Measurements from ENCODE around the gene GFY. TPM values are rescaled to one million over a fixed set of nuclear protein-coding genes. Genes with fewer than 3 reads are reported as not detected.
A peak's percentile ranks its signal among the peaks of the same experiment; 100 is the strongest.

Gene GFY
- polyA plus RNA-seq, 2 donors, result not detected

GRCh38 chr19:49417088-49417487 is 8.1 kb upstream of the GFY start:
- WGBS, 2 donors, result 59 to 62% methylated on average over 7 of the region's 7 CpGs
- Histone ChIP-seq H3K27ac (ENCODE audit: low read depth in 2 of 2, low read length in 1 of 2) (no peak overlapping the region), H3K27me3 (ENCODE audit: control insufficient read depth in 1 of 2, insufficient read depth in 2 of 2, low read length in 2 of 2) (peaks cover 0 to 2% of the 10 kb centered on the region in 2 donors), H3K4me3 (ENCODE audit: low read depth in 1 of 2, low read length in 2 of 2) (no peak overlapping the region), H3K4me1 (ENCODE audit: control insufficient read depth in 2 of 2, insufficient read depth in 2 of 2, low read length in 1 of 2) (peaks cover 0 to 4% of the 10 kb centered on the region in 2 donors), H3K9me3 (ENCODE audit: control insufficient read depth in 2 of 2, insufficient read depth in 1 of 2, low read depth in 1 of 2, low read length in 1 of 2) (no peaks in the 10 kb centered on the region), H3K36me3 (ENCODE audit: control insufficient read depth in 2 of 2, insufficient read depth in 2 of 2, low read length in 1 of 2) (no peaks in the 10 kb centered on the region)

GRCh38 chr19:49418511-49418910 is 6.7 kb upstream of the GFY start:
- WGBS, 2 donors, result 77 to 79% methylated on average over 5 of the region's 5 CpGs
- peaks cover 0 to 16% of the 10 kb centered on the region in 2 donors for H3K27me3 ChIP-seq (ENCODE audit: control insufficient read depth in 1 of 2, insufficient read depth in 2 of 2, low read length in 2 of 2)
- no peak overlapping the region for H3K27ac ChIP-seq (ENCODE audit: low read depth in 2 of 2, low read length in 1 of 2)
- peaks cover 2 to 10% of the 10 kb centered on the region in 2 donors for H3K4me1 ChIP-seq (ENCODE audit: control insufficient read depth in 2 of 2, insufficient read depth in 2 of 2, low read length in 1 of 2)
- no peaks in the 10 kb centered on the region for H3K36me3 ChIP-seq (ENCODE audit: control insufficient read depth in 2 of 2, insufficient read depth in 2 of 2, low read length in 1 of 2)
- H3K4me3 ChIP-seq (ENCODE audit: low read depth in 1 of 2, low read length in 2 of 2), result no peak overlapping the region
- no peaks in the 10 kb centered on the region for H3K9me3 ChIP-seq (ENCODE audit: control insufficient read depth in 2 of 2, insufficient read depth in 1 of 2, low read depth in 1 of 2, low read length in 1 of 2)

DNA sequence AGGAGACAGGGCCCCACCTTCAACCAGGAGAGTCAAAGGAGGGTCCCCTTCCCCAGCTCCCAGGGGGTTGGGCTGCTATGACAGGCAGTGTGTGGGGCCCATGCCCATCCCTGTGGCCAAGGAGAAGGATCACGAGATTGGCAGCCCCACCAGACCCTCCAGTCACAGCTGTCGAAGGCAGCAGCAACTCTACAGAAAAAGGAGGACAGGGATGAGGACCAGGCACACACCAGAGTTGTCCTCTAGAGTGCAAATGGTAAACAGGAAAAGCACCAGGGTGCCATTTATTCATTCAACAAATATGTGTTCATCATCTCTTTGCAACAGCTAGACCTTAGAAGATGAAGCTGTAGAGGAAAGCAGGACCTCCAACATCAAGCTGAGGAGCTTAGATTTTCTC is 6.0 kb upstream of the GFY start:
- 76 to 77% methylated on average over 2 of the region's 2 CpGs for WGBS, 2 donors
- Histone ChIP-seq H3K4me1 (ENCODE audit: control insufficient read depth in 2 of 2, insufficient read depth in 2 of 2, low read length in 1 of 2) (peaks cover 2 to 10% of the 10 kb centered on the region in 2 donors), H3K27me3 (ENCODE audit: control insufficient read depth in 1 of 2, insufficient read depth in 2 of 2, low read length in 2 of 2) (peaks cover 0 to 19% of the 10 kb centered on the region in 2 donors), H3K9me3 (ENCODE audit: control insufficient read depth in 2 of 2, insufficient read depth in 1 of 2, low read depth in 1 of 2, low read length in 1 of 2) (no peaks in the 10 kb centered on the region), H3K36me3 (ENCODE audit: control insufficient read depth in 2 of 2, insufficient read depth in 2 of 2, low read length in 1 of 2) (no peaks in the 10 kb centered on the region), H3K27ac (ENCODE audit: low read depth in 2 of 2, low read length in 1 of 2) (no peak overlapping the region), H3K4me3 (ENCODE audit: low read depth in 1 of 2, low read length in 2 of 2) (no peak overlapping the region)

DNA sequence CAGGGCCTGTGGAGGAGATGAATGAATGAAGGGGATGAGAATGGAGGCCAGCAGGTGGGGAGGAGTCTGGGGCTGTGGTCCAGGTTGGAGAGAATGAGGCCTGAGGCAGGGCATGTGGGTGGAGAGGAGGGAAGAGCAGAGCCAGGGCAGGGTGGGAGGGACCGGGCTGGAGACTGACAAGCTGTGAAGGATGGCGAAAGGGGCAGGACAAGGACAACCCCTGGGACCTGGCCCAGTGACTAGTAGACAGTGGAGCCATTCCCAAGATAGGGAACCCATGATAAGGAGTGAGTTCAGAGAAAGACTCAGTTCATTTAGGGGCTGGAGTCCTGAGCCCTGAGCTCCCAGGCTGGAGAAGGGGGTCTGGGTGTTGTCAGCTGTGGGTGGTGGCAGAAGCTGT is 5.0 kb upstream of the GFY start:
- no peaks in the 10 kb centered on the region for H3K9me3 ChIP-seq (ENCODE audit: control insufficient read depth in 2 of 2, insufficient read depth in 1 of 2, low read depth in 1 of 2, low read length in 1 of 2)
- H3K27me3 ChIP-seq (ENCODE audit: control insufficient read depth in 1 of 2, insufficient read depth in 2 of 2, low read length in 2 of 2), result peaks cover 0 to 25% of the 10 kb centered on the region in 2 donors
- no peak overlapping the region for H3K27ac ChIP-seq (ENCODE audit: low read depth in 2 of 2, low read length in 1 of 2)
- H3K36me3 ChIP-seq (ENCODE audit: control insufficient read depth in 2 of 2, insufficient read depth in 2 of 2, low read length in 1 of 2), result no peaks in the 10 kb centered on the region
- H3K4me3 ChIP-seq (ENCODE audit: low read depth in 1 of 2, low read length in 2 of 2), result no peak overlapping the region
- peaks cover 2 to 10% of the 10 kb centered on the region in 2 donors for H3K4me1 ChIP-seq (ENCODE audit: control insufficient read depth in 2 of 2, insufficient read depth in 2 of 2, low read length in 1 of 2)
- 73 to 94% methylated on average over 2 of the region's 2 CpGs for WGBS, 2 donors

GRCh38 chr19:49421039-49421877 is 3.9 kb upstream of the GFY start:
- no peak overlapping the region for H3K27ac ChIP-seq (ENCODE audit: low read depth in 2 of 2, low read length in 1 of 2)
- peaks cover 0 to 27% of the 10 kb centered on the region in 2 donors for H3K27me3 ChIP-seq (ENCODE audit: control insufficient read depth in 1 of 2, insufficient read depth in 2 of 2, low read length in 2 of 2)
- no peaks in the 10 kb centered on the region for H3K9me3 ChIP-seq (ENCODE audit: control insufficient read depth in 2 of 2, insufficient read depth in 1 of 2, low read depth in 1 of 2, low read length in 1 of 2)
- H3K4me3 ChIP-seq (ENCODE audit: low read depth in 1 of 2, low read length in 2 of 2), result peak overlapping the region; percentile 18 to 20
- peaks cover 2 to 12% of the 10 kb centered on the region in 2 donors for H3K4me1 ChIP-seq (ENCODE audit: control insufficient read depth in 2 of 2, insufficient read depth in 2 of 2, low read length in 1 of 2)
- no peaks in the 10 kb centered on the region for H3K36me3 ChIP-seq (ENCODE audit: control insufficient read depth in 2 of 2, insufficient read depth in 2 of 2, low read length in 1 of 2)
- 9% methylated on average over 47 to 48 of the region's 48 CpGs for WGBS, 2 donors

DNA sequence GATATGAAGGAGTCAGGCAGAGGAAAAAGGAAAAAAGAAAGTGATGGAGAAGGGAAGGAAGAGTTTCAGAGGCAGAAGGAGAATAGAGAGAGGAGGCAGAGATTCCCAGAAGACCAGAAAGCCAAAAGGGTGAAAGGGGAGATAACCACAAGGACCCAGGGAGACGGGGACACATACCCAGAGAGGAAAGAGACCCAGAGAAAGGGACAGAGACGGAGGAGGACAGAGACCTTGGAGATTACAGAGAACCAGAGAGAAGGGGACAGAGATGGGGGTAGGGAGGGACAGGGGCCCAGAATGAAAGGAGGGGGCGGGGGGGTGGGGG is 3.3 kb upstream of the GFY start:
- H3K9me3 ChIP-seq (ENCODE audit: control insufficient read depth in 2 of 2, insufficient read depth in 1 of 2, low read depth in 1 of 2, low read length in 1 of 2), result no peaks in the 10 kb centered on the region
- H3K4me1 ChIP-seq (ENCODE audit: control insufficient read depth in 2 of 2, insufficient read depth in 2 of 2, low read length in 1 of 2), result peaks cover 2 to 12% of the 10 kb centered on the region in 2 donors
- 25 to 33% methylated on average over 3 of the region's 3 CpGs for WGBS, 2 donors
- H3K27me3 ChIP-seq (ENCODE audit: control insufficient read depth in 1 of 2, insufficient read depth in 2 of 2, low read length in 2 of 2), result peaks cover 0 to 27% of the 10 kb centered on the region in 2 donors
- H3K4me3 ChIP-seq (ENCODE audit: low read depth in 1 of 2, low read length in 2 of 2), result no peak overlapping the region
- H3K36me3 ChIP-seq (ENCODE audit: control insufficient read depth in 2 of 2, insufficient read depth in 2 of 2, low read length in 1 of 2), result no peaks in the 10 kb centered on the region
- H3K27ac ChIP-seq (ENCODE audit: low read depth in 2 of 2, low read length in 1 of 2), result no peak overlapping the region

DNA sequence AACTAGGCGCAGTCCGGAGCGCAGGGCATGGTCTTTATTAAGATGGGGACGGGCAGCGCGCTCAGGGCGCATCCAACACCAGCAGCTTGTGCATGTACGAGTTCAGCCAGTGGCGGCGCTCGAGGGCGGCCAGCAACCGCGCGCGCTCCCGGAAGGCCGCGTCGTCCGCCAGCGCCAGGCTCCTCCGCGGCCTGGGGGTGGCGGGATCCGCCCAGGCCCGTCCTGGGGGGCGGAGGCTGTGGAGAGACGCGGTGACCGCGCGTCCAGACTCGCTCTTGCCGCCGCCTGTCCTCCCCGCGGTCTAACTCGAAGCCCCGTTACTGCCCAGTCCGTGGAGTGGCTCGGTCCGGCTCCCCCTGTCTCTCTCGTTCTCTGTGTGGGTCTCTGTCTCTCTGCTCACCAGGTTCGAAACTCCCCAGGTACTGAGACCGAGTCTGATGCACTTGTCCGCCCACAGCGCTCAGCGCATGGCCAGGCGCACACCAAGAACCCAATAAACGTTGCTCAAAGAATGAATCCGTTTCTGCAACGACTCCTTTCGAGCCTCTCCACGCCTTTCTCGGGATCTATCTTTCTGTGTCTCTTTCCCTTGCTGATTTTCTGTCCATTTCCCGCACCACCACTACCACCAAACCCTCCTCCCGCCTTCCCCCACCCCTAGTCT is 2.6 kb upstream of the GFY start:
- H3K27me3 ChIP-seq (ENCODE audit: control insufficient read depth in 1 of 2, insufficient read depth in 2 of 2, low read length in 2 of 2), result peaks cover 0 to 30% of the 10 kb centered on the region in 2 donors
- no peaks in the 10 kb centered on the region for H3K9me3 ChIP-seq (ENCODE audit: control insufficient read depth in 2 of 2, insufficient read depth in 1 of 2, low read depth in 1 of 2, low read length in 1 of 2)
- H3K4me1 ChIP-seq (ENCODE audit: control insufficient read depth in 2 of 2, insufficient read depth in 2 of 2, low read length in 1 of 2), result peaks cover 2 to 12% of the 10 kb centered on the region in 2 donors
- no peak overlapping the region for H3K27ac ChIP-seq (ENCODE audit: low read depth in 2 of 2, low read length in 1 of 2)
- H3K36me3 ChIP-seq (ENCODE audit: control insufficient read depth in 2 of 2, insufficient read depth in 2 of 2, low read length in 1 of 2), result no peaks in the 10 kb centered on the region
- H3K4me3 ChIP-seq (ENCODE audit: low read depth in 1 of 2, low read length in 2 of 2), result peak overlapping the region; percentile 5 to 10
- 2 to 6% methylated on average over 48 to 58 of the region's 58 CpGs for WGBS, 2 donors

DNA sequence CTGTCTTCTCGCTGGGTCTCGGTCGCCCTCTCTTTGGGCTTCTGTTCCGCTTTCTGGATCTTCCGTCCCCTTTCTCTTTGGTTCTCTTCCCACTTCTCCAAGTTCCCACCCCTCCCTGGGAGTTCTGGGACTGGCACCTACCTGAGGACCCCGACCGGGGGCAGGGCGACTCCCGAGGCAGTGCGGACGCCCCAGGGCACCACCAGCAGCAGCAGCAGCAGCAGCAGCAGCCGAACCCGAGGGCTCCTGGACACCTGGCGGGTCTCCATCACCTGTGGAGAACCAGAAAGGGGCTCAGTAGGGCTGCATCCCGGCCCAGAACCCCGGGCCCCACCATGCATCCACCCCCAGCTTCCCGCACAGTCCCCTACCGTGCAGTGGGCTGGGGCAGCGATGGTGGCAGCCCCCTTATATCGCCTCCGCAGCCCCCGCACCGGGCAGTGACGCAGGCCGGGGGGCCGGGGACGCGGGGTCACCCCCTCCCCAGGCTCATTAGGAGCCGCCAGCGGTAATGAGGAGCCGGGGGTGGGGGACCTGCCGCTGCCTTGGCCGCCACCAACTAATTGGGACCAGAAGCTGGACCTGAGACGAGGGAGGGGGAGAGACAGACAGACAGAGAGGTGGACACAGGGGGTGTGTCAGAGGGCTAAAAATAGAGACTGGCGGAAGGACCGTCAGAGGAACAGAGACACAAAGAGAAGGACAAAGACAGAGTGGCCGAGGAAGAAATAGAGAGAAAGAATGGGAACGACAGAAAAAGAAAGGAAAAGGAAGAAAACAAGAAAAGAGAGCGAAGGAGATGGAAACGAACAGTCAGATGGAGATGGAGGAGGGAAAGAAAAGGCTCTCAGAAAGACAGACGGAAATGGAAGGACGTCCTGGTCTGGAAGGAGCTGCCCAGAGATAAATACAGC is 1.9 kb upstream of the GFY start, which contains the start of gene PTH2:
TSS of gene PTH2 (minus strand) at position 371 of the 914 bp plus-strand sequence. CDS start at position 269, 102 bp downstream.
- Histone ChIP-seq H3K27me3 (ENCODE audit: control insufficient read depth in 1 of 2, insufficient read depth in 2 of 2, low read length in 2 of 2) (peaks cover 0 to 31% of the 10 kb centered on the region in 2 donors), H3K9me3 (ENCODE audit: control insufficient read depth in 2 of 2, insufficient read depth in 1 of 2, low read depth in 1 of 2, low read length in 1 of 2) (no peaks in the 10 kb centered on the region), H3K36me3 (ENCODE audit: control insufficient read depth in 2 of 2, insufficient read depth in 2 of 2, low read length in 1 of 2) (no peaks in the 10 kb centered on the region), H3K4me3 (ENCODE audit: low read depth in 1 of 2, low read length in 2 of 2) (peak within 1 kb of the TSS; percentile 5 to 10), H3K4me1 (ENCODE audit: control insufficient read depth in 2 of 2, insufficient read depth in 2 of 2, low read length in 1 of 2) (peaks cover 2 to 16% of the 10 kb centered on the region in 2 donors), H3K27ac (ENCODE audit: low read depth in 2 of 2, low read length in 1 of 2) (no peak within 1 kb of the TSS)
- 10 to 11% methylated on average over 42 of the region's 42 CpGs for WGBS, 2 donors

DNA sequence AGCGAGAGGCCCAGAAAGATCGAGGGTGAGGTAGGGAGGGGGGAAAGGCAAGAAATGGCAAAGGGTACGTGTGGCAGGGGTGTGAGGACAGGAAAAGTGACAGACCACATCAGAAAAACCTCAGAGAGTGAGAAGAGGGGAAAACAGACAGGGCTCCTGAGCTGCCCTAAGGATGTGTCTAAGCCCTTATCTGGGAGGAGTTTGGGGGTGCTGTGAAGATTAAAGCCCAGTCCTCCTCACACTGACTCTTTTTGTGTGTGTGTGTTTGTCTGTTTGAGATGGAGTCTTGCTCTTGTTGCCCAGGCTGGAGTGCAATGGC is 1.2 kb upstream of the GFY start:
- no peak overlapping the region for H3K27ac ChIP-seq (ENCODE audit: low read depth in 2 of 2, low read length in 1 of 2)
- H3K4me3 ChIP-seq (ENCODE audit: low read depth in 1 of 2, low read length in 2 of 2), result no peak overlapping the region
- H3K4me1 ChIP-seq (ENCODE audit: control insufficient read depth in 2 of 2, insufficient read depth in 2 of 2, low read length in 1 of 2), result peaks cover 2 to 16% of the 10 kb centered on the region in 2 donors
- H3K36me3 ChIP-seq (ENCODE audit: control insufficient read depth in 2 of 2, insufficient read depth in 2 of 2, low read length in 1 of 2), result no peaks in the 10 kb centered on the region
- H3K9me3 ChIP-seq (ENCODE audit: control insufficient read depth in 2 of 2, insufficient read depth in 1 of 2, low read depth in 1 of 2, low read length in 1 of 2), result no peaks in the 10 kb centered on the region
- peaks cover 0 to 34% of the 10 kb centered on the region in 2 donors for H3K27me3 ChIP-seq (ENCODE audit: control insufficient read depth in 1 of 2, insufficient read depth in 2 of 2, low read length in 2 of 2)
- whole genome bisulfite sequencing, 2 donors, result 6 to 17% methylated on average over 3 of the region's 3 CpGs

All from esophagus (tissue), 2 donors.